ENCODE results near the gene MON2.
"Not testable (repeated sequence)": the region's sequence is repeated elsewhere in the genome, so short reads cannot be mapped to it uniquely, and the experiment has no call there.

The MON2 gene

GRCh38 chr12:62552906-62553556 is 86.4 kb downstream of the MON2 start:
- DNase-seq = no peak

- DNase-seq = not testable (repeated sequence)
Observed at GRCh38 chr12:62559366-62559765, 92.7 kb downstream of the MON2 start.

- DNase-seq = no peak
Observed at GRCh38 chr12:62562846-62563245, 96.2 kb downstream of the MON2 start.

GRCh38 chr12:62575036-62575435 is 108.4 kb downstream of the MON2 start:
- no peak for DNase-seq

GRCh38 chr12:62576503-62576902 is 109.9 kb downstream of the MON2 start:
- no peak for DNase-seq

GRCh38 chr12:62578726-62579125 is 112.1 kb downstream of the MON2 start:
- DNase-seq = no peak

DNA sequence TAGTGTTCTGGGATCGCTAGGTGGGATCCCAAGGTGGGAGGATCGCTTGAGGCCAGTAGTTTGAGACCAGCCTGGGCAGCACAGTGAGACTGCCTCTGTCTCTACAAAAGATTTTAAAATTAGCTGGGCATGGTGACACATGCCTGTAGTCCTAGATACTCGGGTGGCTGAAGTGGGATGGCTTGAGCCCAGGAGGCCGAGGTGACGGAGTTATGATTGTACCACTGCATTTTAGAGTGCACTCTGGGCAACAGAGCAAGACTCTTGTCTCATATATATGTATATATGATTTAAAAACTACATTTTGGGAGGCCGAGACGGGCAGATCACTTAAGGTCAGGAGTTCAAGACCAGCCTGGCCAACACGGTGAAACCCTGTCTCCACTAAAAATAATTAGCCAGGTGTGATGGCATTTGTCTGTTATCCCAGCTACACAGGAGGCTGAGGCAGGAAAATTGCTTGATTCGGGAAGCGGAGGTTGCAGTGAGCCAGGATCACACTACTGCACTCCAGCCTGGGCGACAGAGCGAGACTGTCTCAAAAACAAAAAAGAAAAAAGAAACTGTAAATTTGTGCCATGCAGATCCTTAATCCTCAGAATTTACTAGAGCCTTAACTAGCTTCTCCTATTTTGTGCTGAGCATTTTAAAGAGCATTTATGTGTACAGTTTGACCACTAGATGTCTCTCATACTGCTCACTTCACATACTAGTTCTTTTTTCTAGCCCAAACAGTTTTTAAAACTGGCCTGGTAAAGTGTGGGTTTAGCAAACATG is 114.8 kb downstream of the MON2 start:
- DNase-seq = no peak

DNA sequence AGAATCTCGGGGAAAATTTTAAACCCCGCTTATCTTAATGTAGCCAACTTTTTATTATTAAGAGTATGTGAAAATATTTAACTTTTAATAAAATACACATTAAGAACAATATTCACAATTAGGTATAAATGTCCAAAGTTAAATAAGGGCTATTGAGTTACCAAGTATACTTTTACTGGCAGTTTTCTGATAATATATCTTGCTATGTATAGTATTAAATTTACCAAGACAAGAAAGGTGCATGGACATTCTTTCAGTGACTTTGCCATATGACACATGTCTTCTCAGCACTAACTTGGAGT is 115.4 kb downstream of the MON2 start:
- DNase-seq = no peak

DNA sequence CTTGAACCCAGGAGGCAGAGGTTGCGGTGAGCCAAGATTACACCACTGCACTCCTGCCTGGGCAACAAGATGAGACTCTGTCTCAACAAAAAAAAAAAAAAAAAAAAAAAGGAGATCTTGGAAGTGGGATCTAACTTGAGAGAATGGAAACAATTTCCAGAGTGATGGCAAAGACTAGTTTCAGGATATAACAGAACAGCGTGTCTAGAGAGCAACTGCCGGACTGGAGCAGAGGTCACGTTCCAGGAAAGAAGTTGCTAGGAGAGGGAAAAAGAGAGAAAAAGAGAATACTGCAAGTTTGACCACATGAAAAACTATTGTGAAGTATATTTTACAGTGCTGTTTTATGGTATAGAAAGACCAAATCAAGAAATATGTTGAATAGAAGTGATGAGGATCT is 118.0 kb downstream of the MON2 start:
- DNase-seq = no peak

- no peak for DNase-seq
Observed at GRCh38 chr12:62586850-62587249, 120.2 kb downstream of the MON2 start.

GRCh38 chr12:62588916-62589315 is 122.3 kb downstream of the MON2 start:
- DNase-seq = no peak

DNA sequence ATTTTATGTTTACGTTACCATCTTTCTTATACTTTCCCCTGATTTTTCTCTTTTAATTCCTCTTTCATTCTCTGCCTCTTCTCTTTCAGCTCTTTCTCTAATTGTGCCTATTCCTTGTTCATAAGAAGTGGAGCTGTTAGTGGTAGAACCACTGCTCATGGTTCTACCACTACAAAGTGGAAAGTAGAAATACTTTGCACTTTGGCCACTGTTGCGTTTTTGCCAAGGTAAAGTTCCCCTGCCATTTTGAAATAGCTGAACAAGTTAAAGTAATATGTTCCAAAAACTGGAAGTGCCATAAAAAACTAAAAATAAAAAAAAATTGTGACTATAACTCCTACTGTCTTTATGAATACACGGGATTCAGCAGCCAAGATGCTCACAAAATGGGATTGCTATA is 130.6 kb downstream of the MON2 start:
- no peak for DNase-seq

DNA sequence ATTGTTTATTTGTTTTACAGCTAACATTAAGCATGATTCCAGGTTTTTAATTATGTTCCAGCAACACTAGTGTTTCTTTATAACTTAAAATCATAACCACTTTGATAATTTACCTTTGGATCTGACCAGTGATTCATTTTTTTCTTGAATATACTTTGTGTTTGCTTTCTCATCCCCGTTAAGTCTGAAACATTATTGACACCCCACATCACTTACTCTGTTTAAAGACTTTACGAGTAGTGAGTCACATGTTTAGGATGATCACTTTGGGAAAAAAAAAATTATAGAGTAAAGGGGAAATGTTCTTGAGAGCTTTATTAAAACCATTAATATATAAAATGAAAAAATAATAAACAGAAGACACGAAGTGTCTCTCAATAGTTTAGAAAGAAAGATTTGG is 132.2 kb downstream of the MON2 start:
- DNase-seq = no peak

- DNase-seq = no peak
Observed at GRCh38 chr12:62599854-62600437, 133.3 kb downstream of the MON2 start.

GRCh38 chr12:62601765-62602164 is 135.1 kb downstream of the MON2 start:
- no peak for DNase-seq

- peak; percentile 77 to 83 for DNase-seq
Observed at GRCh38 chr12:62602255-62603060, 135.8 kb downstream of the MON2 start.

DNA sequence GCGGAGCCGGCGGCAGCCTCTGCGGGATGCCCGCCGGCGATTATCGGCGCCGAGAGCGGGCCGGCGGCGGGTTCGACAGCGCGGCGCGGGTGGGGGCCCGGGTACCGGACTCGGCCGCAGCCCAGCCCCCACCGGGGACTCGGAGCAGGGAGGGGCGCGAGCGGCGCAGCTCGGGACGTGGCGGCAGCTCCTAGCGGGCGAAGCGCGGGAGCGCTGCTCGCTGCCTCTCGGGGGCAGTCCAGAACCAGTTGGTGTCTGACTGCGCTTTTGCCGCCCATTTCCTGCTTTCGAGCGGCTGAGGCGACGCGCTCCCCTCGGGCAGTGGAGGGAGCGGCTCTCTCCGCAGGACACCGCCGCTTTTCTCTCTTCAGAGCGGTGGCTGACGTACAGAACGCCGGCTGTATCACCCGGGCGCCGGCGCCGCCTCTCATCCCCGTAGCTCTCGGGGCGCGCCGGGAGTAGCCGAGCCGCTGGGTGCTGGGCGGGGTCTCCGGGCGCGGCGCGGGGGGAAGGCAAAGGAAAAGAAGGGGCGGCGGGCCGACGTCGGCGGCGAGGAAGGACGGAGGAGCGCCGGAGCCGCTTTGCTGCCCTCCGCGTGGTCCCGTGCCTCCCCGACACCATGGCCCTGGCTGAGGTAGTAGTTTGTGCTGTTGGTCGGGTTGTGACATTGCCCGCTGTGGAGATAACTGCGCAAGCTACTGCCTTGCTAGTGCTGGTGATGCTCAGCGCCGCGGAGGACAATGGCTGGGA is 136.6 kb downstream of the MON2 start:
- DNase-seq = peak; percentile 67 to 72

DNA sequence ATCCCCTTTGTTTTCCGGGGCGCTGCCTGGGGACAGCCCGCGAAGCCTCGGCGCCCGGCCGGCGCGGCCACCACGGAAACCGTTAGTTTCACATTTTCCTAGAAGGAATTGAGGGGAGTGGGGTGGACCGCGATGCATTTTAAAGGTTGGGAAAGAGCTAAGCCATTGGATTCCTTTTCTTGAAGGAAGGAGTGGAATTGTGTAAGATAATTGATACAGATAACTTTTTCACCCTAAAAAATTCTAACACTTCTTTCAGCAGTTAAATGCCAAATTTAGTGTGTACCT is 137.1 kb downstream of the MON2 start:
- DNase-seq = no peak

DNA sequence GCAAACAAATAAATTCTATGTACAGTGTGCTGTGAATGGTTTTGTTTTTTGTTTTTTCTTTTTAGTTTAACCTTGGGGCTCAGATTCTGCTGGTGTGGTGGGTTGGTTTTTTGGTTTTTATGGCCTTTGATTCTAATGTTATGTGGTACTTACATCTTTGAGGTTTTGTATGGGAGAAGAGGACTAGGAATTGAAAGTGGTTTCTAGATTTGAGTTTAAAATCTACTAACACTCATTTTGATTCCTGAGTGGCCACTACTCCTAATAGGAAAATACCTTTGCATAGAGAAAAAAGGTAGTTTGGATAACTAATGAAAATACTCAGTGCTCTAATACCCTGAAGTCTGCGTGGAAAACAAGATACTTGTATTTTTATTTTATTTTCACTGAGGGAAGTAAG is 137.7 kb downstream of the MON2 start:
- no peak for DNase-seq

DNA sequence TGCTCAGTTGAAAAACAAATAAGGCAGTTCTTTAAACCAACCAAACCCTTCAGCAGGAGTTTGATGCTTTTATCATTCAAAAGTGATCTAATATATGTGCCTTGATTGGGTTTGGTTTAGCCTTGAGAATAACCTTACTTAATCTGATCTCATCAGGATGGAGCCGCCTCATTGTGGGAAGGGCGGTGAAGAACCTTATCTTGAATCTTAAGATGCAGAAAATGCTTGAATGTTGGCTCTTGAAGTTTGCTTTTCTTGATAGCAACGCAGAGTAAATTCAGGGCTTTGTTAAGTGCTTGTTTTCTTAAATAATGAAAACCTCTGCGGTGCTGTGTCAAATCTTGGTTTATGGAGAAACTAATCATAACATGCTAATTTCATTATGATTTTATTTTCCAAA is 138.2 kb downstream of the MON2 start:
- DNase-seq = no peak

GRCh38 chr12:62605981-62606380 is 139.4 kb downstream of the MON2 start:
- no peak for DNase-seq

- DNase-seq = no peak
Observed at GRCh38 chr12:62606654-62607053, 140.0 kb downstream of the MON2 start.

- no peak for DNase-seq
Observed at GRCh38 chr12:62613081-62613480, 146.5 kb downstream of the MON2 start.

All from activated CD4-positive, alpha-beta T cell treated with anti-CD3 and anti-CD28 coated beads, Interleukin-2, amount 50 U/mL, for 4 hours (primary cell).